ENCODE measurements around the gene PRKG1. TPM values are rescaled to one million over a fixed set of nuclear protein-coding genes. Genes with fewer than 3 reads are reported as not detected.
"Not testable (repeated sequence)": the region's sequence is repeated elsewhere in the genome, so short reads cannot be mapped to it uniquely, and the experiment has no call there.

PRKG1 gene
- total and polyA plus RNA-seq, 2 donors (not counting 1 experiment from before 2014, with no cell fraction given), result 45.8 to 71.8 TPM

DNA sequence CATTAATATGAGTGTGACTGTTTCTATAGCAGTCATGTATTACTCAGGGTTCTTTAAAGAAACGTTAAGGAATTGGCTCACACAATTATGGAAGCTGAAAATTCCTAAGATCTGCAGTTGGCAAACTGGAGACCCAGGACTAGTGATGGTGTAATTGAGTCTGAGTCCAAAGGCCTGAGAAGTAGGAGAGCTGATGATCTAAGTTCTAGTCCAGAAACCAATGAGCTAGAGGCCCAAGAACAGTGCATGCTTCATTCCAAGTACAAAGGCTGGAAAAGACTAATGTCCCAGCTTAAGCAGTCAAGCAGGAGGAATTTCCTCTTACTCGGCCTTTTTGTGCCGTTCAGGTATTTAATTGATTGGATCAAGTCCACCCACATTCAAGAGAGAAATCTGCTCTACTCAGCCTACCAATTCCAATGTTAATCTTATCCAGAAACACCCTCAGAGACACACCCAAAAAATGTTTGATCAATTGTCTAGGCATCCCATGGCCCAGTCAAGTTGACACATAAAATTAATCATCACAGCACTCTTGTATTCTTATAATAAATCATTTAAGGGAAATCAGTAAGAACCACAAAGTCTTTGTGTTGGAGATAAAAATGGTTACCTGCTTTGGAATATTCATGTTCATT lies 312.1 kb downstream of the PRKG1 start:
- Histone ChIP-seq H3K27ac (ENCODE audit: insufficient read depth, low read length) (no peak overlapping the region), H3K79me2 (ENCODE audit: control insufficient read depth, insufficient read depth, low read length) (no peaks in the 10 kb centered on the region), H3K9me3 (ENCODE audit: control insufficient read depth, insufficient read depth, low read depth, low read length) (no peaks in the 10 kb centered on the region), H3K4me2 (ENCODE audit: extremely low read depth, insufficient read depth, low read length) (no peak overlapping the region), H2AFZ (ENCODE audit: low read length) (no peak overlapping the region), H3K4me3 (replicated peaks in 1 of 4; ENCODE audit: control extremely low read depth in 1 of 4, insufficient read depth in 1 of 4, low read depth in 3 of 4, low read length in 4 of 4) (no peak overlapping the region), H3K9ac (ENCODE audit: insufficient read depth, low read length) (no peak overlapping the region), H3K36me3 (ENCODE audit: control insufficient read depth, insufficient read depth, low read length) (no peaks in the 10 kb centered on the region), H3K27me3 (ENCODE audit: control insufficient read depth, insufficient read depth, low read length) (no peaks in the 10 kb centered on the region), H4K20me1 (ENCODE audit: control insufficient read depth, extremely low read depth, insufficient read depth, low read length) (no peaks in the 10 kb centered on the region), H3K4me1 (ENCODE audit: control insufficient read depth, extremely low read depth, insufficient read depth, low read length) (peaks cover 4% of the 10 kb centered on the region)
- DNase-seq (ENCODE audit: low read depth in 2 of 2), result peak in 1 of 2 donors; percentile 88
- TF ChIP-seq, protein P1, sequence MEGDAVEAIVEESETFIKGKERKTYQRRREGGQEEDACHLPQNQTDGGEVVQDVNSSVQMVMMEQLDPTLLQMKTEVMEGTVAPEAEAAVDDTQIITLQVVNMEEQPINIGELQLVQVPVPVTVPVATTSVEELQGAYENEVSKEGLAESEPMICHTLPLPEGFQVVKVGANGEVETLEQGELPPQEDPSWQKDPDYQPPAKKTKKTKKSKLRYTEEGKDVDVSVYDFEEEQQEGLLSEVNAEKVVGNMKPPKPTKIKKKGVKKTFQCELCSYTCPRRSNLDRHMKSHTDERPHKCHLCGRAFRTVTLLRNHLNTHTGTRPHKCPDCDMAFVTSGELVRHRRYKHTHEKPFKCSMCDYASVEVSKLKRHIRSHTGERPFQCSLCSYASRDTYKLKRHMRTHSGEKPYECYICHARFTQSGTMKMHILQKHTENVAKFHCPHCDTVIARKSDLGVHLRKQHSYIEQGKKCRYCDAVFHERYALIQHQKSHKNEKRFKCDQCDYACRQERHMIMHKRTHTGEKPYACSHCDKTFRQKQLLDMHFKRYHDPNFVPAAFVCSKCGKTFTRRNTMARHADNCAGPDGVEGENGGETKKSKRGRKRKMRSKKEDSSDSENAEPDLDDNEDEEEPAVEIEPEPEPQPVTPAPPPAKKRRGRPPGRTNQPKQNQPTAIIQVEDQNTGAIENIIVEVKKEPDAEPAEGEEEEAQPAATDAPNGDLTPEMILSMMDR (conservative IDR thresholded peaks at IDR 0.05 in 1 of 2, IDR thresholded peaks at IDR 0.05 in 1 of 2; ENCODE audit: low read depth in 1 of 2, low read length in 2 of 2), result no peak
- TF ChIP-seq EZH2 (IDR thresholded peaks at IDR 0.05; ENCODE audit: low read length, missing control alignments), result no peak

DNA sequence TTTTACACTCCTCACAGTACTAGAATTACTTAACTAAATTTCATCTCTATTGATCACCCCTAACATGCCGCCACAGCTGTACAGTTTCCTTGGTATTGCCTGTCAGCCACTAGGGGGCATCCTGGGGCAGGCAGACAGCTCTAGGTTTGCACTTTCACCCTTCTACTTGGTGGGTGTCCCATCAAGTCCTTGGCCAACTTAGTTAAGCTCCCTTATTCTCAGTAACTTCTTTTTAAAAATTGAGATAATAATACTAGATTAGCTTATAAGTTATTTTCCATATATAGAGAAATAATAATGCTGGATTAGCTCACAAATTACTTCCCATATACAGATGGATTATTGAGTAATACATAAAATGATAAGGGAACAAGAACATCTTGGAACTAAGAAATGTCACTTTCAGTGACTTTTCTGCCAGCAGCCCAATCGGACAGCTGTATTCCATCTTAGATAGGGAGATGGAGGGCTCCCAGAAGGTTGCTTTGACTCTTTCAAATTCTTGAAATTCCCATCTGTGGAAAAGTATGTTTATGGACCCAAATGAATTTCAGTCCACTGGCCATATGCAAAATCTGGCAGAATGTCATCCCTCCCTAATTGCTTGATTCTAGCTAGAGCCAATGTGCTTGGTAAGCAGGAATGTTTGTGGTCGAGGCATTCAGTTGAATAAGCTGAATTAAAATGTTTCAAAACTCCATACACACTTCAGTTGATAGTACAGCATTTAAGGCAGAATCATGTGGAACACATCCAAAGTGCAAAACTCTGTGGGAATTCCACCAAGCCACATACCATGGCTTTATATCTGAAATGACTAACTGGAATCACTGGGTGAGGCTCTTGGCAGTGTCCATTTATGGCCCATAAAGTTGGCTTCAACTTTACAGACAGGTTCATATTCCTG lies 315.4 kb downstream of the PRKG1 start:
- Histone ChIP-seq H2AFZ (ENCODE audit: low read length) (no peak overlapping the region), H3K27ac (ENCODE audit: insufficient read depth, low read length) (no peak overlapping the region), H3K79me2 (ENCODE audit: control insufficient read depth, insufficient read depth, low read length) (no peaks in the 10 kb centered on the region), H4K20me1 (ENCODE audit: control insufficient read depth, extremely low read depth, insufficient read depth, low read length) (no peaks in the 10 kb centered on the region), H3K4me2 (ENCODE audit: extremely low read depth, insufficient read depth, low read length) (no peak overlapping the region), H3K36me3 (ENCODE audit: control insufficient read depth, insufficient read depth, low read length) (no peaks in the 10 kb centered on the region), H3K4me1 (ENCODE audit: control insufficient read depth, extremely low read depth, insufficient read depth, low read length) (peaks cover 4% of the 10 kb centered on the region), H3K4me3 (replicated peaks in 1 of 4; ENCODE audit: control extremely low read depth in 1 of 4, insufficient read depth in 1 of 4, low read depth in 3 of 4, low read length in 4 of 4) (no peak overlapping the region), H3K9me3 (ENCODE audit: control insufficient read depth, insufficient read depth, low read depth, low read length) (no peaks in the 10 kb centered on the region), H3K9ac (ENCODE audit: insufficient read depth, low read length) (no peak overlapping the region), H3K27me3 (ENCODE audit: control insufficient read depth, insufficient read depth, low read length) (no peaks in the 10 kb centered on the region)
- DNase-seq (ENCODE audit: low read depth in 2 of 2), result peak; percentile 99 to 100
- TF ChIP-seq, protein P1 (conservative IDR thresholded peaks at IDR 0.05 in 1 of 2, IDR thresholded peaks at IDR 0.05 in 1 of 2; ENCODE audit: low read depth in 1 of 2, low read length in 2 of 2), result peak; percentile 65 to 68
- TF ChIP-seq EZH2 (IDR thresholded peaks at IDR 0.05; ENCODE audit: low read length, missing control alignments), result no peak

DNA sequence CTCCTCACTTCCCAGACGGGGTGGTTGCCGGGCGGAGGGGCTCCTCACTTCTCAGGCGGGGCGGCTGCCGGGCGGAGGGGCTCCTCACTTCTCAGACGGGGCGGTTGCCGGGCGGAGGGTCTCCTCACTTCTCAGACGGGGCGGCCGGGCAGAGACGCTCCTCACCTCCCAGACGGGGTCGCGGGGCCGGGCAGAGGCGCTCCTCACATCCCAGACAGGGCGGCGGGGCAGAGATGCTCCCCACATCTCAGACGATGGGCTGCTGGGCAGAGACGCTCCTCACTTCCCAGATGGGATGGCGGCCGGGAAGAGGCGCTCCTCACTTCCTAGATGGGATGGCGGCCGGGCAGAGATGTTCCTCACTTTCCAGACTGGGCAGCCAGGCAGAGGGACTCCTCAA lies 318.7 kb downstream of the PRKG1 start:
- H3K4me2 ChIP-seq (ENCODE audit: extremely low read depth, insufficient read depth, low read length); H3K9me3 ChIP-seq (ENCODE audit: control insufficient read depth, insufficient read depth, low read depth, low read length); H3K79me2 ChIP-seq (ENCODE audit: control insufficient read depth, insufficient read depth, low read length); H2AFZ ChIP-seq (ENCODE audit: low read length); H3K4me1 ChIP-seq (ENCODE audit: control insufficient read depth, extremely low read depth, insufficient read depth, low read length); H3K4me3 ChIP-seq (replicated peaks in 1 of 4; ENCODE audit: control extremely low read depth in 1 of 4, insufficient read depth in 1 of 4, low read depth in 3 of 4, low read length in 4 of 4); H3K9ac ChIP-seq (ENCODE audit: insufficient read depth, low read length); H3K27ac ChIP-seq (ENCODE audit: insufficient read depth, low read length); DNase-seq (ENCODE audit: low read depth in 2 of 2); H4K20me1 ChIP-seq (ENCODE audit: control insufficient read depth, extremely low read depth, insufficient read depth, low read length); H3K27me3 ChIP-seq (ENCODE audit: control insufficient read depth, insufficient read depth, low read length); H3K36me3 ChIP-seq (ENCODE audit: control insufficient read depth, insufficient read depth, low read length): not testable (repeated sequence)
